Tibial nerve (tissue), 4 donors: Measurements from ENCODE around the gene EXD3. TPM values are rescaled to one million over a fixed set of nuclear protein-coding genes. Genes with fewer than 3 reads are reported as not detected.

Source experiments
- DNase-seq, 2 donors: peaks; one replicate each; pipeline ENCODE4 v3.0.0-alpha.2; 2019; ENCODE audit warnings: low spot score in 2 of 2
- H3K27ac ChIP-seq, 4 donors: fragments of 200-600 bp; sonication (generic) in 3 of 4; one replicate each; pipeline ENCODE4 v1.5.1; 2017 to 2019; ENCODE audit warnings: mild to moderate bottlenecking in 1 of 4
- H3K27me3 ChIP-seq, 2 donors: fragments of 200-600 bp; sonication (generic) in 1 of 2; one replicate each; pipeline versions ENCODE4 v1.5.1 to v1.6.0; 2017 to 2019
- H3K36me3 ChIP-seq, 3 donors: fragments of 200-600 bp; sonication (generic); one replicate each; pipeline ENCODE4 v1.5.1; 2018 to 2019
- H3K4me1 ChIP-seq, 4 donors: fragments of 200-600 bp; sonication (generic) in 3 of 4; one replicate each; pipeline ENCODE4 v1.5.1; 2017 to 2019
- H3K4me3 ChIP-seq, 4 donors: fragments of 200-600 bp; sonication (generic) in 3 of 4; one replicate each; pipeline ENCODE4 v1.5.1; 2017 to 2019; ENCODE audit warnings: mild to moderate bottlenecking in 1 of 4, moderate library complexity in 1 of 4
- H3K9me3 ChIP-seq, 4 donors: fragments of 200-600 bp; sonication (generic) in 3 of 4; one replicate each; pipeline ENCODE4 v1.5.1; 2017 to 2019
- CTCF ChIP-seq, 5 experiments: fragments of 200-600 bp in 3 of 5; fragments of 450-650 bp in 2 of 5; sonication (generic) in 3 of 5; IDR thresholded peaks; one replicate each; pipeline ENCODE4 v1.5.1; 2016 to 2019; ENCODE audit warnings: antibody characterized with exemption in 5 of 5, mild to moderate bottlenecking in 3 of 5, moderate library complexity in 2 of 5
- EP300 ChIP-seq, 2 donors: sonication (generic); formaldehyde crosslinking; IDR thresholded peaks; one replicate each; pipeline ENCODE4 v1.6.1; 2017; ENCODE audit warnings: antibody characterized with exemption in 2 of 2, mild to moderate bottlenecking in 1 of 2
- POLR2A ChIP-seq, 2 donors: fragments of 450-650 bp; IDR thresholded peaks; one replicate each; pipeline ENCODE4 v1.6.1; 2017; ENCODE audit warnings: antibody characterized with exemption in 2 of 2, mild to moderate bottlenecking in 2 of 2, moderate library complexity in 2 of 2
- WGBS, 2 donors: methylation state at CpG; one replicate each; pipeline ENCODE4 v1.1.5; 2018; 5-methylcytosine and 5-hydroxymethylcytosine counted together
- total RNA-seq, 4 donors: library from RNA; depleted of rRNA; stranded (reverse); fragments of >200 nt; gene quantifications; one replicate each; pipeline ENCODE4 v1.1.0, GENCODE V29; 2016

Gene EXD3
- total RNA-seq, 4 donors from 2014 or later: 27.6 to 99.9 (median 55.2) TPM

GRCh38 chr9:137445275-137445807, 22.4 kb upstream of the EXD3 start:
- Histone ChIP-seq H3K27me3 (peaks cover 0 to 31% of the 10 kb centered on the region in 2 donors), H3K27ac (no peak overlapping the region), H3K4me1 (peaks cover 0 to 34% (median 10%) of the 10 kb centered on the region in 4 donors), H3K36me3 (peaks cover 0 to 27% (median 2%) of the 10 kb centered on the region in 3 donors), H3K9me3 (peaks cover 0 to 4% (median 0%) of the 10 kb centered on the region in 4 donors), H3K4me3 (no peak overlapping the region)
- TF ChIP-seq EP300 (IDR thresholded peaks at IDR 0.05): no peak
- TF ChIP-seq CTCF (IDR thresholded peaks at IDR 0.05): peak; percentile 75 to 85 (median 78)
- peak; percentile 79 to 94 for DNase-seq
- 27 to 29% methylated on average over 13 to 14 of the region's 14 CpGs for WGBS, 2 donors

- Histone ChIP-seq H3K27ac (no peak overlapping the region), H3K27me3 (peaks cover 0 to 35% of the 10 kb centered on the region in 2 donors), H3K36me3 (peaks cover 0 to 17% (median 2%) of the 10 kb centered on the region in 3 donors), H3K4me3 (no peak overlapping the region), H3K9me3 (peaks cover 0 to 4% (median 0%) of the 10 kb centered on the region in 4 donors), H3K4me1 (peaks cover 0 to 34% (median 10%) of the 10 kb centered on the region in 4 donors)
- DNase-seq: no peak
- TF ChIP-seq CTCF (IDR thresholded peaks at IDR 0.05) (no peak), POLR2A (IDR thresholded peaks at IDR 0.05) (no peak), EP300 (IDR thresholded peaks at IDR 0.05) (no peak)
- 81 to 87% methylated on average over 14 of the region's 14 CpGs for WGBS, 2 donors
Observed at GRCh38 chr9:137444106-137444790, 21.3 kb upstream of the EXD3 start.

GRCh38 chr9:137441935-137442321, 19.0 kb upstream of the EXD3 start:
- WGBS, 2 donors: 19 to 23% methylated on average over 4 to 5 of the region's 7 CpGs
- Histone ChIP-seq H3K4me1 (peaks cover 0 to 30% (median 10%) of the 10 kb centered on the region in 4 donors), H3K4me3 (peak overlapping the region in 1 of 4 donors; percentile 43), H3K9me3 (peaks cover 0 to 4% (median 0%) of the 10 kb centered on the region in 4 donors), H3K27ac (peak overlapping the region in 1 of 4 donors; percentile 22), H3K27me3 (peaks cover 0 to 49% of the 10 kb centered on the region in 2 donors), H3K36me3 (no peaks in the 10 kb centered on the region)
- TF ChIP-seq EP300 (IDR thresholded peaks at IDR 0.05): no peak
- no peak for TF ChIP-seq POLR2A (IDR thresholded peaks at IDR 0.05)
- TF ChIP-seq CTCF (IDR thresholded peaks at IDR 0.05): no peak
- DNase-seq: no peak

DNA sequence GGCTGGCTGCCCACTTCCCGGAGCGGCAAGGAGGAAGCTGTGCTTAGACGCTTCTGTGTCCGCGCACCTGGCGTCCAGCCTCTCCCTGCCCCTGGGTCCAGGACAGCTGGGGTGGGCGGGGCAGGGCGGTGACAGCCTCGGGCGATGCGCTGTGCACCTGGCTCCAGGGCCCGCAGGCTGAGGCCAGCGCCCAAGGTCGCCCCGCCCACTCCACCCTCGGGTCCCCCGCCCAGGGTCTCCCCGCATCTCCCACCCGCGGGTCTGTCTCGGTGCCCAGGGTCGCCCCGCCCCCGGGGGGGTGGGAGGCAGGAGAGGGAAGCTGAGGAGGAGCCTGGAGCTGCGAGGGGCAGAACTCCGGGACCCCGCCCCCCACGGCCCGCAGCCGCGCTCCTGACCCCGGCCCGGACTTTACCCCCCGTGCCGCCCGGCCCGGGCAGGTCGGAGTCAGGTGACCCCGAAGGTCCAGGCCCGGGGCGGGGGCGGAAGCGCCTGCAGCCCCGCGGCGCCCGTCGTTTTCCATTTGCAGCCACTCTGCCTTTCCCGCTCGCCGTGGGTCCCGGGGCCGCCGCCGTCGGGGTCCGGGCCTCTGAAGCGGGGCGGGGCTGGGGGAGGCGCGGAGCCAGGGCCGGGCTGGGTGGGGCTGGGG, 18.4 kb upstream of the EXD3 start, which contains the start of gene ENTPD8:
Gene ENTPD8, minus strand, starts transcription at position 69 of the 646 bp plus-strand sequence. CDS start 3,072 bp downstream, outside the sequence.
- Histone ChIP-seq H3K4me1 (peaks cover 0 to 28% (median 10%) of the 10 kb centered on the region in 4 donors), H3K4me3 (peak within 1 kb of the TSS in 3 of 4 donors; percentile 15 to 43 (median 25)), H3K36me3 (no peaks in the 10 kb centered on the region), H3K27ac (peak within 1 kb of the TSS in 1 of 4 donors; percentile 22), H3K9me3 (peaks cover 0 to 4% (median 0%) of the 10 kb centered on the region in 4 donors), H3K27me3 (peaks cover 0 to 53% of the 10 kb centered on the region in 2 donors)
- no peak for DNase-seq
- WGBS, 2 donors: 0 to 2% methylated on average over 9 to 20 of the region's 62 CpGs
- TF ChIP-seq POLR2A (IDR thresholded peaks at IDR 0.05) (no peak), CTCF (IDR thresholded peaks at IDR 0.05) (no peak), EP300 (IDR thresholded peaks at IDR 0.05) (no peak)
